Hematopoietic multipotent progenitor cell treated with erythropoietin and hydrocortisone succinate and interleukin-3 and kit ligand, for 17 days (in vitro differentiated cells): Measurements from ENCODE around the gene LBP.
"Not testable (repeated sequence)": the region's sequence is repeated elsewhere in the genome, so short reads cannot be mapped to it uniquely, and the experiment has no call there.

Experiments used
- DNase-seq: peaks from one replicate; pipeline ENCODE4 v3.0.0-alpha.2; 2015; ENCODE audit warnings: low spot score

LBP gene

GRCh38 chr20:38346247-38346651 lies at the start of gene LBP:
LBP (plus strand) TSS chr20:38346482; CDS start chr20:38346517, 35 bp downstream.
- DNase-seq = no peak

GRCh38 chr20:38297916-38298674 lies 48.2 kb upstream of the LBP start:
- DNase-seq = no peak

GRCh38 chr20:38298768-38299288 lies 47.5 kb upstream of the LBP start:
- no peak for DNase-seq

- DNase-seq = no peak
Observed at GRCh38 chr20:38299963-38300362, 46.3 kb upstream of the LBP start.

GRCh38 chr20:38300438-38300837 lies 45.8 kb upstream of the LBP start:
- DNase-seq = no peak

GRCh38 chr20:38301309-38301708 lies 45.0 kb upstream of the LBP start:
- no peak for DNase-seq

- DNase-seq = no peak
Observed at GRCh38 chr20:38302786-38303185, 43.5 kb upstream of the LBP start.

- DNase-seq = no peak
Observed at GRCh38 chr20:38303908-38304379, 42.3 kb upstream of the LBP start, which contains the start of gene BPI. BPI (plus strand) TSS chr20:38304156; CDS start chr20:38304224, 68 bp downstream.

- DNase-seq = no peak
Observed at GRCh38 chr20:38304845-38305447, 41.3 kb upstream of the LBP start.

- no peak for DNase-seq
Observed at GRCh38 chr20:38305541-38305940, 40.7 kb upstream of the LBP start.

GRCh38 chr20:38306379-38306778 lies 39.9 kb upstream of the LBP start:
- no peak for DNase-seq

GRCh38 chr20:38307371-38308046 lies 38.8 kb upstream of the LBP start:
- DNase-seq = no peak

- DNase-seq = no peak
Observed at GRCh38 chr20:38308047-38308438, 38.2 kb upstream of the LBP start.

- DNase-seq = no peak
Observed at GRCh38 chr20:38308447-38308846, 37.8 kb upstream of the LBP start.

- DNase-seq = no peak
Observed at GRCh38 chr20:38311091-38311490, 35.2 kb upstream of the LBP start.

- DNase-seq = no peak
Observed at GRCh38 chr20:38311491-38311890, 34.8 kb upstream of the LBP start.

- no peak for DNase-seq
Observed at GRCh38 chr20:38313676-38314075, 32.6 kb upstream of the LBP start.

- DNase-seq = not testable (repeated sequence)
Observed at GRCh38 chr20:38314350-38314749, 31.9 kb upstream of the LBP start.

GRCh38 chr20:38315290-38315966 lies 30.9 kb upstream of the LBP start:
- DNase-seq = no peak

GRCh38 chr20:38316341-38316740 lies 29.9 kb upstream of the LBP start:
- DNase-seq = no peak

GRCh38 chr20:38317422-38317821 lies 28.9 kb upstream of the LBP start:
- no peak for DNase-seq

- no peak for DNase-seq
Observed at GRCh38 chr20:38320221-38320620, 26.1 kb upstream of the LBP start.
